ENCODE data around the gene PPP1R3D.

The PPP1R3D gene

DNA sequence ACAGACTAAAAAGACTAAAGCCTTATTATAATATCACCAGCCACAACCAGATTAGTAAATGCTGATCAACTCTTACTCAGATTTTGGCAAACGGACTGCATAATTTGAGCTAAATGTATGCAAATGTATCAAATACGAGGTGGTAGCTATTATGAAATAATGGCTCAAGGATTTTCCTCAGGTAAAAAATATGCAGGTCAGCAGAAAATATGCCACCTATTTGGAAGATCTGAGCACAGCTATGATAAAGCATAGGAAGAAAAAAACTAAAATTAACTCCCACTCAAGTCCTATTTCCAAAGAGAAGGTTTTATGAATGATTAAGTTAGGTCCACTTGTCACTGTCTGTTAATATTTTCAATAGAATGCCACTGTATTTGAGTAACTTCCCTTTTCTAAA lies 29.1 kb downstream of the PPP1R3D start:
- Histone ChIP-seq H3K79me2 (ENCODE audit: control insufficient read depth, insufficient read depth, low read length) (no peaks in the 10 kb centered on the region), H3K4me3 (ENCODE audit: low read length) (no peak overlapping the region), H4K5ac (ENCODE audit: low read length) (no peak overlapping the region), H3K56ac (ENCODE audit: low read length) (no peak overlapping the region), H3K79me1 (ENCODE audit: low read length) (no peaks in the 10 kb centered on the region), H3K23ac (ENCODE audit: low read length) (no peak overlapping the region), H4K8ac (ENCODE audit: low read depth, low read length) (no peak overlapping the region), H3K4me1 (ENCODE audit: control insufficient read depth, low read depth, low read length) (no peaks in the 10 kb centered on the region), H2BK120ac (ENCODE audit: low read depth, low read length) (no peak overlapping the region), H3K18ac (ENCODE audit: low read length) (no peak overlapping the region), H3K9ac (ENCODE audit: low read length) (no peak overlapping the region), H2BK5ac (ENCODE audit: low read length) (no peak overlapping the region), H3K4ac (ENCODE audit: low read depth, low read length) (no peak overlapping the region), H3K27ac (ENCODE audit: low read depth, low read length) (no peak overlapping the region), H2BK15ac (replicated peaks; ENCODE audit: low read depth) (no peak overlapping the region), H2AK5ac (ENCODE audit: low read length) (no peak overlapping the region), H3K27me3 (ENCODE audit: insufficient read depth, low read length, poor library complexity) (no peaks in the 10 kb centered on the region), H3K4me2 (ENCODE audit: low read length) (no peak overlapping the region), H3K36me3 (ENCODE audit: control insufficient read depth, insufficient read depth, low read length) (no peaks in the 10 kb centered on the region)
- no peak for DNase-seq
- WGBS (ENCODE audit: extremely low coverage, insufficient coverage, low lambda C conversion rate), result no CpG with 5 or more reads among the region's 2 CpGs

DNA sequence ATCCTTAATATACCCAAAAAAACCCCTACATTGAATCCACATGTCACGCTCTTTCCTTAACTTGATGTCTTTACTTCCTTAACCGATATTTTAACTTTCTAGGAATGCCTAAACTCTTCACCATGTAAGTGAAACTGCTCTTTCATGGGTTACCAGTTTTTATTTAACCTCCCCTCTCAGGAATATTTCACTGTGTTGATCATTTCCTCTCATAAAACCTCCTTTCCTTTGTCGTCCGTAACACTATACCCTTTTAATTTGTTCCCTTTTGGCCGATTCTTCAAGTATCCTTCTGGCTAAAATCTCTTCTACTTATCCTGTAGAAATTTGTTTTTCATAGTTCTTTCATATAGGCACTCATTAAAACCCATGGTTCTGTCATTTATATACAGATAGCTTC lies 31.2 kb downstream of the PPP1R3D start:
- no peak overlapping the region for H3K18ac ChIP-seq (ENCODE audit: low read length)
- DNase-seq, result no peak
- H3K4me1 ChIP-seq (ENCODE audit: control insufficient read depth, low read depth, low read length), result no peaks in the 10 kb centered on the region
- H3K36me3 ChIP-seq (ENCODE audit: control insufficient read depth, insufficient read depth, low read length), result no peaks in the 10 kb centered on the region
- H4K8ac ChIP-seq (ENCODE audit: low read depth, low read length), result no peak overlapping the region
- H3K27ac ChIP-seq (ENCODE audit: low read depth, low read length), result no peak overlapping the region
- H3K56ac ChIP-seq (ENCODE audit: low read length), result no peak overlapping the region
- 100% methylated on average over 2 of the region's 5 CpGs for WGBS (ENCODE audit: extremely low coverage, insufficient coverage, low lambda C conversion rate)
- H3K4me2 ChIP-seq (ENCODE audit: low read length), result no peak overlapping the region
- H3K9ac ChIP-seq (ENCODE audit: low read length), result no peak overlapping the region
- H3K79me2 ChIP-seq (ENCODE audit: control insufficient read depth, insufficient read depth, low read length), result no peaks in the 10 kb centered on the region
- no peaks in the 10 kb centered on the region for H3K79me1 ChIP-seq (ENCODE audit: low read length)
- no peak overlapping the region for H3K4me3 ChIP-seq (ENCODE audit: low read length)
- no peak overlapping the region for H2AK5ac ChIP-seq (ENCODE audit: low read length)
- H4K5ac ChIP-seq (ENCODE audit: low read length), result no peak overlapping the region
- H2BK120ac ChIP-seq (ENCODE audit: low read depth, low read length), result no peak overlapping the region
- H3K4ac ChIP-seq (ENCODE audit: low read depth, low read length), result no peak overlapping the region
- no peak overlapping the region for H3K23ac ChIP-seq (ENCODE audit: low read length)
- H2BK5ac ChIP-seq (ENCODE audit: low read length), result no peak overlapping the region
- H2BK15ac ChIP-seq (replicated peaks; ENCODE audit: low read depth), result no peak overlapping the region
- no peaks in the 10 kb centered on the region for H3K27me3 ChIP-seq (ENCODE audit: insufficient read depth, low read length, poor library complexity)

DNA sequence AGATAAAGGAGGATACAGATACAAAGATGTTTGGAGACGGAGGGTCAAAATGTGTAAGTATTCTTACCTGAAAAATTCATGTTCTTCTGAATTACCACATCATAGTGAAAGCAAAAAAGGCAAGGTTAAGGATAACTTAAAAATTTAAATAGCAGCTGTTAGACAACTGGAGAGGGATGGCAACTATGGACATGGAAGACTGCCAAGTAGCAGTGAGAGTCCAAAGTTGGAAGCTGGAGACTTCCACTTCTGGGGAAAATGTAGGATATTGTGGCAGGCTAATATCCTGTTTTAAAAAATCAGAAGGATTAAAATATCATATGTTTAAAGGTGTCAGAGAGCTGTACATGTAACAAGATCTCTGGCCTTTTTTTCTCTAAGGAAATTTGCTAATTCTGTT lies 36.5 kb downstream of the PPP1R3D start:
- Histone ChIP-seq H3K79me2 (ENCODE audit: control insufficient read depth, insufficient read depth, low read length) (no peaks in the 10 kb centered on the region), H3K18ac (ENCODE audit: low read length) (no peak overlapping the region), H3K23ac (ENCODE audit: low read length) (no peak overlapping the region), H2BK120ac (ENCODE audit: low read depth, low read length) (no peak overlapping the region), H3K27me3 (ENCODE audit: insufficient read depth, low read length, poor library complexity) (no peaks in the 10 kb centered on the region), H3K27ac (ENCODE audit: low read depth, low read length) (no peak overlapping the region), H4K5ac (ENCODE audit: low read length) (no peak overlapping the region), H3K79me1 (ENCODE audit: low read length) (no peaks in the 10 kb centered on the region), H2BK15ac (replicated peaks; ENCODE audit: low read depth) (no peak overlapping the region), H3K4me1 (ENCODE audit: control insufficient read depth, low read depth, low read length) (no peaks in the 10 kb centered on the region), H2AK5ac (ENCODE audit: low read length) (no peak overlapping the region), H2BK5ac (ENCODE audit: low read length) (no peak overlapping the region), H3K9ac (ENCODE audit: low read length) (no peak overlapping the region), H3K4ac (ENCODE audit: low read depth, low read length) (no peak overlapping the region), H3K56ac (ENCODE audit: low read length) (no peak overlapping the region), H4K8ac (ENCODE audit: low read depth, low read length) (no peak overlapping the region), H3K36me3 (ENCODE audit: control insufficient read depth, insufficient read depth, low read length) (no peaks in the 10 kb centered on the region), H3K4me2 (ENCODE audit: low read length) (no peak overlapping the region), H3K4me3 (ENCODE audit: low read length) (no peak overlapping the region)
- no peak for DNase-seq
- WGBS (ENCODE audit: extremely low coverage, insufficient coverage, low lambda C conversion rate), result no CpG with 5 or more reads among the region's 1 CpG

DNA sequence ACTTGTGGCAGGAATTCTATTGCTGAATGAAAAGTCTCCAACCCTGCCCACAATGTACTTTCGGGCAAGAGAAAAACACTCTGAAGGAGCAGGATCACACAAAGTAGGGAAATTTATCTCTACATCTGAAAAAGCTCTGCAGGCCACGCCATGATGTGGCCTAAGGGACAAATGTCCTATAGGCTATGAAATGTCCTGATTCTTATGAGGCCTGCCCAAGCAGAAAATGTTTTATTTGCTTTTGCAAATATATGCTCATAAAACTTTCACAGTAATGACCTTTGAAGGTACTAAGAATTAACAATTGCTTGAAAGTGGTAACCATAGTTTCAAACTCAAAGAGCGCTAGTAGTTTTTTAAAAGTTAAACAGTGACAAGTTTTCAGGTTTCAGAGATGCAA lies 37.6 kb downstream of the PPP1R3D start:
- no peak overlapping the region for H4K8ac ChIP-seq (ENCODE audit: low read depth, low read length)
- H3K4ac ChIP-seq (ENCODE audit: low read depth, low read length), result no peak overlapping the region
- no peak overlapping the region for H3K23ac ChIP-seq (ENCODE audit: low read length)
- H3K27ac ChIP-seq (ENCODE audit: low read depth, low read length), result no peak overlapping the region
- H3K36me3 ChIP-seq (ENCODE audit: control insufficient read depth, insufficient read depth, low read length), result no peaks in the 10 kb centered on the region
- no peak overlapping the region for H2BK120ac ChIP-seq (ENCODE audit: low read depth, low read length)
- H3K4me3 ChIP-seq (ENCODE audit: low read length), result no peak overlapping the region
- no peak overlapping the region for H3K4me2 ChIP-seq (ENCODE audit: low read length)
- no peaks in the 10 kb centered on the region for H3K79me2 ChIP-seq (ENCODE audit: control insufficient read depth, insufficient read depth, low read length)
- DNase-seq, result no peak
- H3K18ac ChIP-seq (ENCODE audit: low read length), result no peak overlapping the region
- WGBS (ENCODE audit: extremely low coverage, insufficient coverage, low lambda C conversion rate), result no CpG with 5 or more reads among the region's 3 CpGs
- no peaks in the 10 kb centered on the region for H3K27me3 ChIP-seq (ENCODE audit: insufficient read depth, low read length, poor library complexity)
- H4K5ac ChIP-seq (ENCODE audit: low read length), result no peak overlapping the region
- H2AK5ac ChIP-seq (ENCODE audit: low read length), result no peak overlapping the region
- H3K79me1 ChIP-seq (ENCODE audit: low read length), result no peaks in the 10 kb centered on the region
- no peak overlapping the region for H2BK15ac ChIP-seq (replicated peaks; ENCODE audit: low read depth)
- no peaks in the 10 kb centered on the region for H3K4me1 ChIP-seq (ENCODE audit: control insufficient read depth, low read depth, low read length)
- H3K9ac ChIP-seq (ENCODE audit: low read length), result no peak overlapping the region
- H3K56ac ChIP-seq (ENCODE audit: low read length), result no peak overlapping the region
- H2BK5ac ChIP-seq (ENCODE audit: low read length), result no peak overlapping the region

DNA sequence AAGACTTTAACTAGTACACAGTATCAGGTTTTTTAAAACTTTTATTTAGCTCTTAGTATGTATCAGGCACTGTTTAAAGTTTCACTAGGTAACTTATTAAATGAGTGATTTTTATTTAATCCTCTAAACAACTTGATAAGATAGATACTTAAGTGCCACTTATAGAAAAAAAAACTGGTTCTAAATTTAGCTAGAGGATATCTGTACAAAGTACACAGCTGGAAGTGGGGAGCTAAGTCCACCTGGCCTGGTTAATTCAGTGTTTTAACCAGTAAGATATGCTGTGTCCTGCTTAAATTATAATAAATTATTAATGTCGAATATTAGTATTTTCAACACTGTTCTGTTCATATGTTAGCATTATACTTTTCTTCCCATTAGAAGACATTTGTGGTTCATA lies 44.2 kb downstream of the PPP1R3D start:
- Histone ChIP-seq H3K56ac (ENCODE audit: low read length) (no peak overlapping the region), H3K23ac (ENCODE audit: low read length) (no peak overlapping the region), H3K27ac (ENCODE audit: low read depth, low read length) (no peak overlapping the region), H2BK5ac (ENCODE audit: low read length) (no peak overlapping the region), H3K79me2 (ENCODE audit: control insufficient read depth, insufficient read depth, low read length) (no peaks in the 10 kb centered on the region), H3K4me1 (ENCODE audit: control insufficient read depth, low read depth, low read length) (no peaks in the 10 kb centered on the region), H3K4ac (ENCODE audit: low read depth, low read length) (no peak overlapping the region), H4K5ac (ENCODE audit: low read length) (no peak overlapping the region), H4K8ac (ENCODE audit: low read depth, low read length) (no peak overlapping the region), H3K18ac (ENCODE audit: low read length) (no peak overlapping the region), H2BK15ac (replicated peaks; ENCODE audit: low read depth) (no peak overlapping the region), H3K27me3 (ENCODE audit: insufficient read depth, low read length, poor library complexity) (no peaks in the 10 kb centered on the region), H3K9ac (ENCODE audit: low read length) (no peak overlapping the region), H2BK120ac (ENCODE audit: low read depth, low read length) (no peak overlapping the region), H3K4me2 (ENCODE audit: low read length) (no peak overlapping the region), H3K36me3 (ENCODE audit: control insufficient read depth, insufficient read depth, low read length) (no peaks in the 10 kb centered on the region), H3K4me3 (ENCODE audit: low read length) (no peak overlapping the region), H3K79me1 (ENCODE audit: low read length) (no peaks in the 10 kb centered on the region), H2AK5ac (ENCODE audit: low read length) (no peak overlapping the region)
- WGBS (ENCODE audit: extremely low coverage, insufficient coverage, low lambda C conversion rate), result no CpG with 5 or more reads among the region's 1 CpG
- DNase-seq, result no peak

DNA sequence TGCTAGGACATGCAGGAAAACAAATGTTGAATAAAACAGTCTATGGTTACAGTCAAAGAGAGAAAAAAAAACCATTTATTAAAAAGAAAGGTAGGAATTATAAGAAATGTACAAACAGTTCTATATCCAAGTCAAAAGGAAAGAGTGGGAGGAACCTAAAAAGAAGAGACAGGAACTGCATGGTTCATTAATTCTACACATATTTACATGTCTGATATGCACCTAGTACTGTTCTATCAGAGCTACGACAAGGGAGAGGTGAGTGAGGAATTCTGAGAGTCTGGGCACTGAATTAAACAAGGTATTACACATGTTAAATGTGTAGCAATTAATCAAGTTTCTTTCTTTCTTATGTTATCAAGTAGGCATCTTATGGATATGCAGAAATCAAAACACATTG lies 48.5 kb downstream of the PPP1R3D start:
- H3K23ac ChIP-seq (ENCODE audit: low read length), result no peak overlapping the region
- H3K27ac ChIP-seq (ENCODE audit: low read depth, low read length), result no peak overlapping the region
- H2BK5ac ChIP-seq (ENCODE audit: low read length), result no peak overlapping the region
- H3K4me2 ChIP-seq (ENCODE audit: low read length), result no peak overlapping the region
- H2BK15ac ChIP-seq (replicated peaks; ENCODE audit: low read depth), result no peak overlapping the region
- no peak overlapping the region for H3K18ac ChIP-seq (ENCODE audit: low read length)
- no peaks in the 10 kb centered on the region for H3K27me3 ChIP-seq (ENCODE audit: insufficient read depth, low read length, poor library complexity)
- WGBS (ENCODE audit: extremely low coverage, insufficient coverage, low lambda C conversion rate), result no CpG with 5 or more reads among the region's 1 CpG
- H3K4me1 ChIP-seq (ENCODE audit: control insufficient read depth, low read depth, low read length), result no peaks in the 10 kb centered on the region
- H3K56ac ChIP-seq (ENCODE audit: low read length), result no peak overlapping the region
- H3K4me3 ChIP-seq (ENCODE audit: low read length), result no peak overlapping the region
- no peak overlapping the region for H4K8ac ChIP-seq (ENCODE audit: low read depth, low read length)
- no peak overlapping the region for H4K5ac ChIP-seq (ENCODE audit: low read length)
- H3K4ac ChIP-seq (ENCODE audit: low read depth, low read length), result no peak overlapping the region
- H3K36me3 ChIP-seq (ENCODE audit: control insufficient read depth, insufficient read depth, low read length), result no peaks in the 10 kb centered on the region
- no peak for DNase-seq
- H3K79me1 ChIP-seq (ENCODE audit: low read length), result no peaks in the 10 kb centered on the region
- H3K9ac ChIP-seq (ENCODE audit: low read length), result no peak overlapping the region
- no peak overlapping the region for H2AK5ac ChIP-seq (ENCODE audit: low read length)
- H3K79me2 ChIP-seq (ENCODE audit: control insufficient read depth, insufficient read depth, low read length), result no peaks in the 10 kb centered on the region
- no peak overlapping the region for H2BK120ac ChIP-seq (ENCODE audit: low read depth, low read length)
